ENCODE measurements around the gene LRP1-AS.

Gene LRP1-AS

DNA sequence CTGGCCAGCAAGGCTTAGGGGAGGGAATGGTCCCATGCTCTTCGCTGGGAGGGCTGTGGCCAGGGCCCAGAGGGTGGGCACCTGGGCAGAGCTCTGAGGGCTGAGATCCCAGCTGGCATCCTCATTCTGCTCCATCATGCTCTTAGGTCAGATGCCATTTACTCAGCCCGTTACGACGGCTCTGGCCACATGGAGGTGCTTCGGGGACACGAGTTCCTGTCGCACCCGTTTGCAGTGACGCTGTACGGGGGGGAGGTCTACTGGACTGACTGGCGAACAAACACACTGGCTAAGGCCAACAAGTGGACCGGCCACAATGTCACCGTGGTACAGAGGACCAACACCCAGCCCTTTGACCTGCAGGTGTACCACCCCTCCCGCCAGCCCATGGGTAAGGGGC, 30.8 kb upstream of the LRP1-AS start:
- Histone ChIP-seq H3K9ac (ENCODE audit: low read length) (no peak overlapping the region), H3K27ac (ENCODE audit: low read depth, low read length) (no peak overlapping the region), H3K4me3 (ENCODE audit: low read depth, low read length) (no peak overlapping the region), H3K4me1 (ENCODE audit: control insufficient read depth, insufficient read depth, low read length) (peaks cover 4% of the 10 kb centered on the region), H3K27me3 (ENCODE audit: control insufficient read depth, insufficient read depth, low read length) (no peaks in the 10 kb centered on the region), H3K36me3 (ENCODE audit: control insufficient read depth, insufficient read depth, low read length) (peaks cover 83% of the 10 kb centered on the region), H3K9me3 (ENCODE audit: control insufficient read depth, insufficient read depth, low read depth, low read length) (no peaks in the 10 kb centered on the region)

DNA sequence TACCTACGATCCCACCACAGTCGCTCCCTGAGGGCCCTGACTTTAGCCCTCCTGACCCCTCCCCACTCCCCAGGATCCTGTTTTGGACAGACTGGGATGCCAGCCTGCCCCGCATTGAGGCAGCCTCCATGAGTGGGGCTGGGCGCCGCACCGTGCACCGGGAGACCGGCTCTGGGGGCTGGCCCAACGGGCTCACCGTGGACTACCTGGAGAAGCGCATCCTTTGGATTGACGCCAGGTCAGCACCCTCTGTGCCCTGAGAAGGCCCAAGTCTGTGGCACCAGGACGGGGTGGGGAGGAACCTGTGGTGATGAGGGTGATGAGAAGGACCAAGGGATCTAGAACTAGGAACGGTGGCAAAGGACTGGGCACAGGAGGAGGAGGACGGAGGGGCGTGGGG, 29.9 kb upstream of the LRP1-AS start:
- Histone ChIP-seq H3K4me1 (ENCODE audit: control insufficient read depth, insufficient read depth, low read length) (no peaks in the 10 kb centered on the region), H3K9ac (ENCODE audit: low read length) (no peak overlapping the region), H3K4me3 (ENCODE audit: low read depth, low read length) (no peak overlapping the region), H3K27ac (ENCODE audit: low read depth, low read length) (no peak overlapping the region), H3K27me3 (ENCODE audit: control insufficient read depth, insufficient read depth, low read length) (no peaks in the 10 kb centered on the region), H3K36me3 (ENCODE audit: control insufficient read depth, insufficient read depth, low read length) (peaks cover 89% of the 10 kb centered on the region), H3K9me3 (ENCODE audit: control insufficient read depth, insufficient read depth, low read depth, low read length) (no peaks in the 10 kb centered on the region)

DNA sequence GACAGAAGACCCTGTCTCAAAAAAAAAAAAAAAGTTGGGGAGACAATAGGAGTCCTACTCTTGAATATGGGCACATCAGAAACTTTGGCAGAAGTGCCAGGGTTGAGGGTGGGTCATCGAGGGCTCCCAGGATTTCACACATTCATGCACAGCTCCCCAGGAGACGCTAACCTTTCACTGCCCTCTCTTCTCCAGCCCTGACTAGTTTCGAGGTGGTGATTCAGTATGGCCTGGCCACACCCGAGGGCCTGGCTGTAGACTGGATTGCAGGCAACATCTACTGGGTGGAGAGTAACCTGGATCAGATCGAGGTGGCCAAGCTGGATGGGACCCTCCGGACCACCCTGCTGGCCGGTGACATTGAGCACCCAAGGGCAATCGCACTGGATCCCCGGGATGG, 29.4 kb upstream of the LRP1-AS start:
- Histone ChIP-seq H3K4me3 (ENCODE audit: low read depth, low read length) (no peak overlapping the region), H3K9ac (ENCODE audit: low read length) (no peak overlapping the region), H3K36me3 (ENCODE audit: control insufficient read depth, insufficient read depth, low read length) (peaks cover 90% of the 10 kb centered on the region), H3K27ac (ENCODE audit: low read depth, low read length) (no peak overlapping the region), H3K9me3 (ENCODE audit: control insufficient read depth, insufficient read depth, low read depth, low read length) (no peaks in the 10 kb centered on the region), H3K27me3 (ENCODE audit: control insufficient read depth, insufficient read depth, low read length) (no peaks in the 10 kb centered on the region), H3K4me1 (ENCODE audit: control insufficient read depth, insufficient read depth, low read length) (no peaks in the 10 kb centered on the region)

DNA sequence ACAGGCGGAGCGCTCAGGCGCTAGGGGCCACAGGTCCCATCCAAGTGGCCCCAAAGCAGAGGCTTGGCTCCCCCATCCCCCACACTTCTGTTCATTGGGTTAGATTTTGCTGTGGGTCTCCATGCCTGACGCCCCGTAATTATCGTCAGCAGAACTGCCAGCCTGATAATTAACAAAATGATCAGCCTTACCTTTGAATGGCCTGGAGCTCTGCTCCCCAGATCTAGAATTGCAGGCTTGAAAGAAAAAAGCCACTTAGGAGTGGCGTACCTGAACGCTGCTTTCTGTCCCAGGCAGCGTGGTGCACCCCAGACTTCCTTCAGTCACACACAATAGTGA, 28.7 kb upstream of the LRP1-AS start:
- Histone ChIP-seq H3K36me3 (ENCODE audit: control insufficient read depth, insufficient read depth, low read length) (peaks cover 87% of the 10 kb centered on the region), H3K9me3 (ENCODE audit: control insufficient read depth, insufficient read depth, low read depth, low read length) (no peaks in the 10 kb centered on the region), H3K9ac (ENCODE audit: low read length) (no peak overlapping the region), H3K4me3 (ENCODE audit: low read depth, low read length) (no peak overlapping the region), H3K4me1 (ENCODE audit: control insufficient read depth, insufficient read depth, low read length) (no peaks in the 10 kb centered on the region), H3K27ac (ENCODE audit: low read depth, low read length) (no peak overlapping the region), H3K27me3 (ENCODE audit: control insufficient read depth, insufficient read depth, low read length) (no peaks in the 10 kb centered on the region)

DNA sequence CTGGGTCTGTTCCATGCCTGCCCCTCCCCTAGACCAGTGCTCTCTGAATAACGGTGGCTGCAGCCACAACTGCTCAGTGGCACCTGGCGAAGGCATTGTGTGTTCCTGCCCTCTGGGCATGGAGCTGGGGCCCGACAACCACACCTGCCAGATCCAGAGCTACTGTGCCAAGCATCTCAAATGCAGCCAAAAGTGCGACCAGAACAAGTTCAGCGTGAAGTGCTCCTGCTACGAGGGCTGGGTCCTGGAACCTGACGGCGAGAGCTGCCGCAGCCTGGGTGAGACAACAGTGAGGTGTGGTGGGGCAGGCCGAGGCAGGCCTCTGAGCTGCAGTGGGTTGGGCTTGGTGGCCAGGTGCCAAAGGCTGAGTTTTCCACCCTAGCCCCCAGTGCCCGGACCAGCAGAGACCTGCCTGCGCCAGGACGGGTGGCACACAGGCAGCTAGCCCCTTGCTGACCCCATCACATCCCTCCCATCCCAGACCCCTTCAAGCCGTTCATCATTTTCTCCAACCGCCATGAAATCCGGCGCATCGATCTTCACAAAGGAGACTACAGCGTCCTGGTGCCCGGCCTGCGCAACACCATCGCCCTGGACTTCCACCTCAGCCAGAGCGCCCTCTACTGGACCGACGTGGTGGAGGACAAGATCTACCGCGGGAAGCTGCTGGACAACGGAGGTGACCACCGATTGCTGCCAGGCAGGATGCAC, 28.2 kb upstream of the LRP1-AS start:
- H3K27me3 ChIP-seq (ENCODE audit: control insufficient read depth, insufficient read depth, low read length), result no peaks in the 10 kb centered on the region
- no peaks in the 10 kb centered on the region for H3K9me3 ChIP-seq (ENCODE audit: control insufficient read depth, insufficient read depth, low read depth, low read length)
- H3K36me3 ChIP-seq (ENCODE audit: control insufficient read depth, insufficient read depth, low read length), result peaks cover 87% of the 10 kb centered on the region
- H3K4me3 ChIP-seq (ENCODE audit: low read depth, low read length), result no peak overlapping the region
- no peaks in the 10 kb centered on the region for H3K4me1 ChIP-seq (ENCODE audit: control insufficient read depth, insufficient read depth, low read length)
- no peak overlapping the region for H3K9ac ChIP-seq (ENCODE audit: low read length)
- no peak overlapping the region for H3K27ac ChIP-seq (ENCODE audit: low read depth, low read length)

DNA sequence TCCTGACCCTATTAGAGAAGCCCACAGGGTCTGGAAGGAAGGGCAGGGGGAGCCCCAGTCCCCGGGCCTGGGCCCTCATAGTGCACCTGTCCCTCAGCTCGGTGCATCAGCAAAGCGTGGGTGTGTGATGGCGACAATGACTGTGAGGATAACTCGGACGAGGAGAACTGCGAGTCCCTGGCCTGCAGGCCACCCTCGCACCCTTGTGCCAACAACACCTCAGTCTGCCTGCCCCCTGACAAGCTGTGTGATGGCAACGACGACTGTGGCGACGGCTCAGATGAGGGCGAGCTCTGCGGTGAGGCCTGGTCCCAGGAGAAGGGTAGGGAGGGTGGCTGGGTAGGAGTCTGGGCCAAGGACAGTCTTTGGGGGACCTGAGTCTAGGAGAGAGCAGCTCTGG, 26.3 kb upstream of the LRP1-AS start:
- H3K36me3 ChIP-seq (ENCODE audit: control insufficient read depth, insufficient read depth, low read length), result peaks cover 87% of the 10 kb centered on the region

DNA sequence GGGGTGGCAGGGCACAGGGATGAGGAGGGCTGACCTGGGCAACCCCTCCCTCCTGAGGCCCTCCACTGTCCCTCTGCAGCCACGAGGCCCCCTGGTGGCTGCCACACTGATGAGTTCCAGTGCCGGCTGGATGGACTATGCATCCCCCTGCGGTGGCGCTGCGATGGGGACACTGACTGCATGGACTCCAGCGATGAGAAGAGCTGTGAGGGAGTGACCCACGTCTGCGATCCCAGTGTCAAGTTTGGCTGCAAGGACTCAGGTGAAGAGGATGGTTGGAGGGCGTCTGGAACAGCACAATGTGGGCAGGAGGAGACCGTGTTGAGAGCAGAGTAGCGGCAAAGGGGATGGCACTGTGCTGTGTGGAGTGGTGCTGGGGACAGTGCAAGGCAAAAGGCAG, 25.7 kb upstream of the LRP1-AS start:
- no peaks in the 10 kb centered on the region for H3K9me3 ChIP-seq (ENCODE audit: control insufficient read depth, insufficient read depth, low read depth, low read length)
- no peak overlapping the region for H3K4me3 ChIP-seq (ENCODE audit: low read depth, low read length)
- H3K36me3 ChIP-seq (ENCODE audit: control insufficient read depth, insufficient read depth, low read length), result peaks cover 87% of the 10 kb centered on the region
- H3K4me1 ChIP-seq (ENCODE audit: control insufficient read depth, insufficient read depth, low read length), result no peaks in the 10 kb centered on the region
- H3K27me3 ChIP-seq (ENCODE audit: control insufficient read depth, insufficient read depth, low read length), result no peaks in the 10 kb centered on the region
- H3K27ac ChIP-seq (ENCODE audit: low read depth, low read length), result no peak overlapping the region
- H3K9ac ChIP-seq (ENCODE audit: low read length), result no peak overlapping the region

More for the DNA sequence above, 26.3 kb upstream of the LRP1-AS start:
- Histone ChIP-seq H3K27ac (ENCODE audit: low read depth, low read length) (no peak overlapping the region), H3K27me3 (ENCODE audit: control insufficient read depth, insufficient read depth, low read length) (no peaks in the 10 kb centered on the region), H3K9ac (ENCODE audit: low read length) (no peak overlapping the region), H3K4me1 (ENCODE audit: control insufficient read depth, insufficient read depth, low read length) (no peaks in the 10 kb centered on the region), H3K4me3 (ENCODE audit: low read depth, low read length) (no peak overlapping the region), H3K9me3 (ENCODE audit: control insufficient read depth, insufficient read depth, low read depth, low read length) (no peaks in the 10 kb centered on the region)

DNA sequence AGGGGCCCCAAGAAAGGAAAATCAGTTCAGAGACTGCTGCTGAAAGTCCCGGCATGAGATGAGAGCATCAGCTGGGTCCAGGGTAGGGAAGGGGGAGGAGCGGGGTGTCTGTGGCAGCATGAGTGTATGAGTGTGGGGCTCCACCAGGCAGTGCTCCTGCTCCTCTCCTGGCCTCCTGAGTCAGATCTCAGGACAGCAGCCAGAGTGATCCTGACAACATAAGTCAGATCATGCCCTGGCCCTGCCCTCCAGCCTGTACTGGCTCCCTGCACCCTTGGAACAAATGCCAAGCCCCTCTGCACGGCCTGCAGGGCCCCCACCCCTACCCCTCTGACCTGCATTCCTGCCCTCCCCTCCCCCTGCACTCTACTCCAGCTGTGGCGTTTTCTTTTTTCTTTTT, 24.2 kb upstream of the LRP1-AS start:
- no peak overlapping the region for H3K4me3 ChIP-seq (ENCODE audit: low read depth, low read length)
- no peak overlapping the region for H3K9ac ChIP-seq (ENCODE audit: low read length)
- H3K27me3 ChIP-seq (ENCODE audit: control insufficient read depth, insufficient read depth, low read length), result no peaks in the 10 kb centered on the region
- H3K27ac ChIP-seq (ENCODE audit: low read depth, low read length), result no peak overlapping the region
- H3K4me1 ChIP-seq (ENCODE audit: control insufficient read depth, insufficient read depth, low read length), result no peaks in the 10 kb centered on the region
- no peaks in the 10 kb centered on the region for H3K9me3 ChIP-seq (ENCODE audit: control insufficient read depth, insufficient read depth, low read depth, low read length)
- H3K36me3 ChIP-seq (ENCODE audit: control insufficient read depth, insufficient read depth, low read length), result peaks cover 88% of the 10 kb centered on the region

DNA sequence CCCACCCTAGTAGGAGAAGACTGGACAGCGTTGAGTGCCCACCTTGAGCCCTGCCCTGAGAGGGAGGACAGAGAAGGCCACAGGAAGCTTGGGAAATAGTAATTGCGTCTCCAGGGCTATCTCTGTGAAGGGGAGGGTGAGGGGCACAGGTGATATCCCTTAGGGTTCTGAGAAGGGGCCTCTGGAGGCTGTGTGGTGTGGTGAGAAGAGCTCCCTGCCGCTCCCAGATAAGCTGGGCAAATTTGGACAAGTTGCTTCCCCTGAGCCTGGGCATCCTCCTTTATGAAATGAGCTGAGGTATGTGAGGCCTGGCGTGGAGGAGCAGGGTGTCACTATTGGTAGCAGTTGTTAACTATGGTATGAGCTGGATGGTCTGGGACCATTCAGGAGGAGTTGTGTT, 23.5 kb upstream of the LRP1-AS start:
- Histone ChIP-seq H3K4me1 (ENCODE audit: control insufficient read depth, insufficient read depth, low read length) (no peaks in the 10 kb centered on the region), H3K36me3 (ENCODE audit: control insufficient read depth, insufficient read depth, low read length) (peaks cover 88% of the 10 kb centered on the region), H3K9me3 (ENCODE audit: control insufficient read depth, insufficient read depth, low read depth, low read length) (no peaks in the 10 kb centered on the region), H3K27me3 (ENCODE audit: control insufficient read depth, insufficient read depth, low read length) (no peaks in the 10 kb centered on the region), H3K27ac (ENCODE audit: low read depth, low read length) (no peak overlapping the region), H3K9ac (ENCODE audit: low read length) (no peak overlapping the region), H3K4me3 (ENCODE audit: low read depth, low read length) (no peak overlapping the region)

DNA sequence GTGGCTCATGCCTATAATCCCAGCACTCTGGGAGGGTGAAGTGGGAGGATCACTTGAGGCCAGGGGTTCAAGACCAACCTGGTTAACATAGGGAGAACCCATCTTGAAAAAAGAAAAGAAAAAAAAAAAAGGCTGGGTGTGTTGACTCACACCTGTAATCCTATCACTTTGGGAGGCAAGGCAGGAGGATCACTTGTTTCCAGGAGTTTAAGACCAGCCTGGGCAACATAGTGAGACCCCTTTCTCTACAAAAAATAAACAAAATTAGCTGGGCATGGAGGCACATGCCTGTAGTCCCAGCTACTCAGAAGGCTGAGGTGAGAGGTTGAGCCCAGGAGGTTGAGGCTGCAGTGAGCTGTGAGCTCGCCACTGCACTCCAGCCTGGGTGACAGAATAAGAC, 23.0 kb upstream of the LRP1-AS start:
- H3K27ac ChIP-seq (ENCODE audit: low read depth, low read length), result no peak overlapping the region

DNA sequence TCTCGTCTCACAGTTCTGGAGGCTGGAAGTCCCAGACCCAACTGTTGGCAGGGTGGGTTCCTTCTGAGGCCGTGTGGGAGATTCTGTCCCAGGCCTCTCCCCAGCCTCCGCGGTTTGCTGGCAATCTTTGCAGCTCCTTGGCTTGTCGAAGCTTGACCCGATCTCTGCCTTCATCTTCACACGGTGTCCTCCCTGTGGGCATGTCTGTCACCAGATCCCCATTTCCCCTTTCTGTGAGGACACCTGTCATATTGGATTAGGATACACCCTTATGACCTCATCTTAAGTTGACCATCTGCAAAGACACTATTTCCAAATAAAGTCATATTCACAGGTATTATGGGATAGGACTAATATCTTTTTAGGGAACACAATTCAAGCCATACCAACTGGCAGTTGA, 22.6 kb upstream of the LRP1-AS start:
- no peak overlapping the region for H3K27ac ChIP-seq (ENCODE audit: low read depth, low read length)
- no peaks in the 10 kb centered on the region for H3K9me3 ChIP-seq (ENCODE audit: control insufficient read depth, insufficient read depth, low read depth, low read length)
- H3K4me3 ChIP-seq (ENCODE audit: low read depth, low read length), result no peak overlapping the region
- H3K4me1 ChIP-seq (ENCODE audit: control insufficient read depth, insufficient read depth, low read length), result no peaks in the 10 kb centered on the region
- no peak overlapping the region for H3K9ac ChIP-seq (ENCODE audit: low read length)
- H3K36me3 ChIP-seq (ENCODE audit: control insufficient read depth, insufficient read depth, low read length), result peaks cover 89% of the 10 kb centered on the region
- no peaks in the 10 kb centered on the region for H3K27me3 ChIP-seq (ENCODE audit: control insufficient read depth, insufficient read depth, low read length)

More for the DNA sequence above, 23.0 kb upstream of the LRP1-AS start:
- Histone ChIP-seq H3K9ac (ENCODE audit: low read length) (no peak overlapping the region), H3K4me1 (ENCODE audit: control insufficient read depth, insufficient read depth, low read length) (no peaks in the 10 kb centered on the region), H3K9me3 (ENCODE audit: control insufficient read depth, insufficient read depth, low read depth, low read length) (no peaks in the 10 kb centered on the region), H3K4me3 (ENCODE audit: low read depth, low read length) (no peak overlapping the region), H3K36me3 (ENCODE audit: control insufficient read depth, insufficient read depth, low read length) (peaks cover 89% of the 10 kb centered on the region), H3K27me3 (ENCODE audit: control insufficient read depth, insufficient read depth, low read length) (no peaks in the 10 kb centered on the region)
